H1 (cell line): ENCODE measurements around the gene FADS2. TPM values are rescaled to one million over a fixed set of nuclear protein-coding genes. Genes with fewer than 3 reads are reported as not detected.

ENCODE experiments used
- CTCF ChIA-PET: fragments of 300-600 bp; sonication (Branson Sonifier 250); formaldehyde crosslinking; loops from one replicate; lab custom pipeline; 2021; ENCODE audit not compliant: partially characterized antibody; lab: Charles Lee
- POLR2A ChIA-PET: fragments of 300-600 bp; sonication (Branson Sonifier 250); formaldehyde crosslinking; loops from one replicate; lab custom pipeline; 2021; ENCODE audit warnings: inconsistent platforms; ENCODE audit not compliant: partially characterized antibody; lab: Charles Lee
- DNase-seq, 2 experiments: peaks; one replicate each; pipeline versions ENCODE4 v3.0.0 to v3.0.0-alpha.2; 2010 to 2022; ENCODE audit warnings: low spot score in 2 of 2, low read depth in 1 of 2, mixed read lengths in 1 of 2
- FAIRE-seq: peaks from 2 replicates; lab custom pipeline; 2011; peaks lifted over from hg19 to GRCh38; lab: Jason Lieb, UNC
- H2AFZ ChIP-seq: 2 replicates; pipeline ENCODE4 v1.8.1; 2012; ENCODE audit warnings: low read length, inconsistent platforms
- H2AK5ac ChIP-seq: 2 replicates; pipeline ENCODE4 v1.6.1; 2013; ENCODE audit warnings: low read depth, low read length
- H2BK120ac ChIP-seq: replicated peaks from 2 replicates; pipeline ENCODE3; 2013; ENCODE audit warnings: low read depth, low read length, inconsistent platforms
- H2BK12ac ChIP-seq: 2 replicates; pipeline ENCODE4 v1.6.1; 2013; ENCODE audit warnings: low read depth, low read length
- H2BK15ac ChIP-seq: 2 replicates; pipeline ENCODE4 v1.6.1; 2013; ENCODE audit warnings: low read length
- H2BK20ac ChIP-seq: 2 replicates; pipeline ENCODE4 v1.6.1; 2013; ENCODE audit warnings: low read length
- H2BK5ac ChIP-seq: 2 replicates; pipeline ENCODE4 v1.6.1; 2013; ENCODE audit warnings: low read depth, low read length
- H3K14ac ChIP-seq: 2 replicates; pipeline ENCODE4 v1.6.1; 2013; ENCODE audit warnings: inconsistent platforms; ENCODE audit not compliant: insufficient read length
- H3K18ac ChIP-seq: 2 replicates; pipeline ENCODE4 v1.6.1; 2013; ENCODE audit warnings: low read length; ENCODE audit errors: extremely low read depth
- H3K23ac ChIP-seq: 2 replicates; pipeline ENCODE4 v1.6.1; 2013; ENCODE audit warnings: inconsistent platforms; ENCODE audit not compliant: insufficient read length
- H3K23me2 ChIP-seq: 2 replicates; pipeline ENCODE4 v1.6.1; 2013; ENCODE audit warnings: low read depth, low read length
- H3K27ac ChIP-seq: 2 replicates; pipeline ENCODE4 v1.6.1; 2011; ENCODE audit warnings: low read depth, low read length, inconsistent platforms
- H3K27me3 ChIP-seq, 4 experiments: replicated peaks in 1 of 4; 1 replicate in 1 of 4; 2 replicates in 3 of 4; pipeline versions ENCODE4 v1.6.1 to v1.8.1; 2011 to 2013; ENCODE audit warnings: low read length in 3 of 4, mild to moderate bottlenecking in 3 of 4, inconsistent platforms in 2 of 4, mixed read lengths in 2 of 4, moderate library complexity in 1 of 4; ENCODE audit not compliant: control insufficient read depth in 3 of 4, insufficient read depth in 3 of 4; ENCODE audit errors: extremely low read depth in 1 of 4
- H3K36me3 ChIP-seq, 4 experiments: 2 replicates each; pipeline versions ENCODE4 v1.6.1 to v1.8.1; 2011 to 2013; ENCODE audit warnings: mild to moderate bottlenecking in 4 of 4, low read length in 3 of 4, moderate library complexity in 2 of 4, control low read depth in 1 of 4, inconsistent platforms in 1 of 4; ENCODE audit not compliant: insufficient read depth in 4 of 4, control insufficient read depth in 2 of 4
- H3K4ac ChIP-seq: replicated peaks from 2 replicates; pipeline ENCODE3; 2013; ENCODE audit warnings: low read length, low read depth, mixed read lengths, inconsistent platforms; ENCODE audit not compliant: insufficient read length
- H3K4me1 ChIP-seq, 4 experiments: replicated peaks in 1 of 4; 1 replicate in 1 of 4; 2 replicates in 3 of 4; pipeline versions ENCODE4 v1.6.1 to v1.8.1; 2011 to 2013; ENCODE audit warnings: low read length in 3 of 4, inconsistent platforms in 2 of 4, mixed read lengths in 1 of 4; ENCODE audit not compliant: insufficient read depth in 4 of 4, control insufficient read depth in 3 of 4
- H3K4me2 ChIP-seq, 2 experiments: 2 replicates each; pipeline versions ENCODE4 v1.6.1 to v1.8.1; 2011 to 2013; ENCODE audit warnings: low read depth in 2 of 2, low read length in 2 of 2, control low read depth in 1 of 2, inconsistent platforms in 1 of 2, mild to moderate bottlenecking in 1 of 2; ENCODE audit not compliant: insufficient read depth in 1 of 2
- H3K4me3 ChIP-seq, 4 experiments: fragments of 200-600, 300-600 bp in 1 of 4; sonication (generic), shearing (Covaris generic), sonication (Bioruptor Twin) in 1 of 4; 2 replicates each; pipeline versions ENCODE4 v1.5.1 to v1.8.1; 2011 to 2016; ENCODE audit warnings: low read length in 4 of 4, low read depth in 3 of 4, control low read depth in 2 of 4, inconsistent platforms in 2 of 4, mild to moderate bottlenecking in 2 of 4, mixed read lengths in 1 of 4, moderate library complexity in 1 of 4; ENCODE audit not compliant: insufficient read depth in 2 of 4; ENCODE audit errors: extremely low read depth in 1 of 4
- H3K56ac ChIP-seq: replicated peaks from 2 replicates; pipeline ENCODE3; 2013; ENCODE audit warnings: low read depth, mild to moderate bottlenecking, mixed read lengths, low read length, inconsistent platforms; ENCODE audit not compliant: insufficient read length
- H3K79me1 ChIP-seq: 2 replicates; pipeline ENCODE4 v1.6.1; 2013; ENCODE audit warnings: low read depth, low read length, control low read depth
- H3K79me2 ChIP-seq, 2 experiments: 2 replicates each; pipeline versions ENCODE4 v1.6.1 to v1.8.1; 2012 to 2013; ENCODE audit warnings: low read length in 2 of 2, mild to moderate bottlenecking in 2 of 2, inconsistent platforms in 1 of 2; ENCODE audit not compliant: insufficient read depth in 2 of 2, control insufficient read depth in 1 of 2
- H3K9ac ChIP-seq, 4 experiments: replicated peaks in 1 of 4; 1 replicate in 1 of 4; 2 replicates in 3 of 4; pipeline versions ENCODE4 v1.6.1 to v1.8.1; 2011 to 2013; ENCODE audit warnings: low read depth in 3 of 4, low read length in 3 of 4, control low read depth in 2 of 4, mild to moderate bottlenecking in 2 of 4, moderate library complexity in 2 of 4, inconsistent platforms in 1 of 4; ENCODE audit errors: extremely low read depth in 1 of 4
- H3K9me3 ChIP-seq, 2 experiments: 2 replicates each; pipeline versions ENCODE4 v1.6.1 to v1.8.1; 2012 to 2013; ENCODE audit warnings: mild to moderate bottlenecking in 2 of 2, moderate library complexity in 2 of 2, control low read depth in 1 of 2, inconsistent platforms in 1 of 2, low read depth in 1 of 2, low read length in 1 of 2, mixed read lengths in 1 of 2; ENCODE audit not compliant: insufficient read depth in 2 of 2
- H4K20me1 ChIP-seq, 2 experiments: replicated peaks in 1 of 2; 2 replicates each; pipeline versions ENCODE3 to v1.8.1; 2011 to 2013; ENCODE audit warnings: inconsistent platforms in 2 of 2, low read length in 2 of 2, mild to moderate bottlenecking in 1 of 2; ENCODE audit not compliant: insufficient read depth in 2 of 2, control insufficient read depth in 1 of 2
- H4K5ac ChIP-seq: 2 replicates; pipeline ENCODE4 v1.6.1; 2013; ENCODE audit warnings: low read length, low read depth, mixed read lengths, inconsistent platforms; ENCODE audit not compliant: insufficient read length
- H4K8ac ChIP-seq: 2 replicates; pipeline ENCODE4 v1.8.0; 2013; ENCODE audit warnings: mild to moderate bottlenecking, moderate library complexity, low read length, inconsistent platforms; ENCODE audit not compliant: insufficient read depth; ENCODE audit errors: extremely low read depth
- H4K91ac ChIP-seq: replicated peaks from 2 replicates; pipeline ENCODE3; 2013; ENCODE audit warnings: low read length, mixed read lengths, inconsistent platforms; ENCODE audit not compliant: insufficient read length
- ATF2 ChIP-seq: IDR thresholded peaks from 2 replicates; pipeline ENCODE4 v1.6.1; 2012; ENCODE audit warnings: low read length, inconsistent platforms
- KDM1A ChIP-seq: fragments of 200-600, 300-600 bp; sonication (generic); IDR thresholded peaks from 2 replicates; pipeline ENCODE4 v1.7.1; 2016; ENCODE audit warnings: mild to moderate bottlenecking, low read length, borderline replicate concordance
- TAF1 ChIP-seq: IDR thresholded peaks from 2 replicates; pipeline ENCODE4 v1.6.1; 2011; ENCODE audit warnings: mild to moderate bottlenecking, low read depth, low read length
- WGBS, 2 experiments: shearing (Covaris generic) in 1 of 2; methylation state at CpG; one replicate each; pipeline versions ENCODE4 v1.1.6 to v1.1.7; 2013 to 2015; ENCODE audit warnings: low lambda C conversion rate in 2 of 2, mixed read lengths in 2 of 2, inconsistent platforms in 1 of 2, low coverage in 1 of 2, missing lambda C conversion rate in 1 of 2; ENCODE audit not compliant: insufficient replicate concordance in 2 of 2, insufficient coverage in 1 of 2, insufficient read length in 1 of 2; ENCODE audit errors: extremely low coverage in 1 of 2, missing lambda C conversion rate in 1 of 2; 5-methylcytosine and 5-hydroxymethylcytosine counted together
- polyA plus RNA-seq, 7 experiments: library from polyadenylated mRNA; depleted of rRNA in 3 of 7; stranded (reverse) in 5 of 7; unstranded in 2 of 7; fragments of >200 nt in 5 of 7; fragments of 200-250 nt in 2 of 7; gene quantifications; 1 replicate in 5 of 7; 2 replicates in 1 of 7; 4 replicates in 1 of 7; pipeline versions ENCODE4 v1.2.1 to v1.2.3, GENCODE V29; 2011 to 2013; ENCODE audit warnings: missing spikeins in 2 of 7, mixed read lengths in 2 of 7
- total RNA-seq: library from RNA; stranded (reverse); fragmentation: NEBNext Ultra II Directional; extraction: Animal tissue kit (Norgen Biotek cat#: 25700); gene quantifications from 2 replicates; pipeline ENCODE4 v1.2.1, GENCODE V29; 2021

The FADS2 gene
- total and polyA plus RNA-seq, 2 of the 8 experiments (the other 6 are each of a cell fraction or from before 2014, with no cell fraction given), result 499 to 701 TPM

DNA sequence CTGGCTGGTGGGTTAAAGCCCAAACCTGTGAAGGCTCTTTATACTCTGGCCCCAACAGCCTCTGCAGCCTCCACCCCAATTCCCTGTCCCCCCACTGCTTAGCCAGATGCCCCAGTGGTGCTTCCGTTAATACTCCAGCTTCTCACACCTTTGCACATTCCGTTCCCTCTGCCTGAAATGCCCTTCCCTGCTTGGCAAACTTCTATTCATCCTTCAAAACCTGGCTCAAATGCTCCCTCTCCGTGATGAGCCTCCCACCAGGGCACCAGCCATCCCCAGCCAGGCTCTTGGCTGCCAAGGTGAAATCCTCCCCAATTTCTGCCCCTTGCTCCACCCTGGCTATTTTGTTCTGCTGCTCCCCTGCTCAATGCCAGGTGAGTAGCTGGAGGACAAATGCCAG lies 75.7 kb downstream of the FADS2 start:
- no peaks in the 10 kb centered on the region for H3K9me3 ChIP-seq
- no peaks in the 10 kb centered on the region for H4K20me1 ChIP-seq
- H4K5ac ChIP-seq, result no peak overlapping the region
- H3K4ac ChIP-seq, result no peak overlapping the region
- H2BK12ac ChIP-seq, result no peak overlapping the region
- TF ChIP-seq KDM1A (0 out of 2 replicates have a peak, but pooled peaks have one; percentile 47), ATF2 (no peak), TAF1 (no peak)
- TF ChIP-seq, all 59 proteins: peak for 1
- WGBS, 2 experiments, result 86% methylated on average over 3 of the region's 3 CpGs; no CpG with 5 or more reads in 1 of the 2 experiments
- no peak overlapping the region for H3K27ac ChIP-seq
- H3K9ac ChIP-seq, result no peak overlapping the region
- DNase-seq (no peak), FAIRE-seq (no peak)
- H3K4me2 ChIP-seq, result peak overlapping the region; percentile 27 to 77; a peak in 2 of 4 replicates
- POLR2A ChIA-PET, result interaction anchor here (0.9 to 15.5 kb wide), 11 partner anchors 11 to 106 kb away, joined by 3 to 137 read pairs (median 4); partner anchors contain the start of genes BEST1, FADS3, FTH1 and RAB3IL1
- no peak overlapping the region for H2AK5ac ChIP-seq
- no peak overlapping the region for H3K56ac ChIP-seq
- no peaks in the 10 kb centered on the region for H3K27me3 ChIP-seq
- H3K23ac ChIP-seq, result no peak overlapping the region
- no peaks in the 10 kb centered on the region for H3K79me1 ChIP-seq
- no peak overlapping the region for H3K18ac ChIP-seq
- H4K91ac ChIP-seq, result no peak overlapping the region
- peak overlapping the region; percentile 98 for H2AFZ ChIP-seq
- H2BK120ac ChIP-seq, result no peak overlapping the region
- peak overlapping the region in 1 of 4 experiments; percentile 51; a peak in 1 of 8 replicates for H3K4me3 ChIP-seq
- no peak overlapping the region for H2BK20ac ChIP-seq
- no peak overlapping the region; the same call in 1 of the 2 replicates for H4K8ac ChIP-seq
- peaks cover 0 to 29% (median 13%) of the 10 kb centered on the region in 4 experiments; a peak in 6 of 7 replicates for H3K4me1 ChIP-seq
- no peaks in the 10 kb centered on the region for H3K79me2 ChIP-seq
- H3K36me3 ChIP-seq, result no peaks in the 10 kb centered on the region
- H2BK5ac ChIP-seq, result no peak overlapping the region
- no peak overlapping the region for H3K14ac ChIP-seq
- H3K23me2 ChIP-seq, result no peaks in the 10 kb centered on the region
- H2BK15ac ChIP-seq, result no peak overlapping the region
- CTCF ChIA-PET, result interaction anchor here (0.6 to 23.2 kb wide), 18 partner anchors 8 to 204 kb away, joined by 3 to 658 read pairs (median 8); partner anchors contain the start of genes BEST1 and RAB3IL1
